ENCODE measurements around the gene MALAT1.

DNA sequence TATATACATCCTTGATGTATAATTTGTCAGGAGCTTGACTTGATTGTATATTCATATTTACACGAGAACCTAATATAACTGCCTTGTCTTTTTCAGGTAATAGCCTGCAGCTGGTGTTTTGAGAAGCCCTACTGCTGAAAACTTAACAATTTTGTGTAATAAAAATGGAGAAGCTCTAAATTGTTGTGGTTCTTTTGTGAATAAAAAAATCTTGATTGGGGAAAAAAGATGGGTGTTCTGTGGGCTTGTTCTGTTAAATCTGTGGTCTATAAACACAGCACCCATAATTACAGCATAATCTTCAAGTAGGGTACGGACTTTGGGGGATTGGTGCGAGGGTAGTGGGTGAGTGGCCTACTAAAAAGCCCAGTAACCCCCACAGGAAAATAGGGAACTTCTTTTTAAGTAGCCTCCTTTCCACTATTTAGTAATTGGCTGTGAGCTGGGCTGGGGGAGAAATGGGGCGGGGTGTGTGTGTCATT lies 7.5 kb downstream of the MALAT1 start:
- TF ChIP-seq ZC3H10 (CRISPR knock-in tag; IDR thresholded peaks at IDR 0.05) (peak; percentile 66), ZFP30 (CRISPR knock-in tag; IDR thresholded peaks at IDR 0.05) (no peak), ARNTL (CRISPR knock-in tag; IDR thresholded peaks at IDR 0.05; ENCODE audit: borderline replicate concordance, low read depth) (no peak)
- TF ChIP-seq, protein P1, sequence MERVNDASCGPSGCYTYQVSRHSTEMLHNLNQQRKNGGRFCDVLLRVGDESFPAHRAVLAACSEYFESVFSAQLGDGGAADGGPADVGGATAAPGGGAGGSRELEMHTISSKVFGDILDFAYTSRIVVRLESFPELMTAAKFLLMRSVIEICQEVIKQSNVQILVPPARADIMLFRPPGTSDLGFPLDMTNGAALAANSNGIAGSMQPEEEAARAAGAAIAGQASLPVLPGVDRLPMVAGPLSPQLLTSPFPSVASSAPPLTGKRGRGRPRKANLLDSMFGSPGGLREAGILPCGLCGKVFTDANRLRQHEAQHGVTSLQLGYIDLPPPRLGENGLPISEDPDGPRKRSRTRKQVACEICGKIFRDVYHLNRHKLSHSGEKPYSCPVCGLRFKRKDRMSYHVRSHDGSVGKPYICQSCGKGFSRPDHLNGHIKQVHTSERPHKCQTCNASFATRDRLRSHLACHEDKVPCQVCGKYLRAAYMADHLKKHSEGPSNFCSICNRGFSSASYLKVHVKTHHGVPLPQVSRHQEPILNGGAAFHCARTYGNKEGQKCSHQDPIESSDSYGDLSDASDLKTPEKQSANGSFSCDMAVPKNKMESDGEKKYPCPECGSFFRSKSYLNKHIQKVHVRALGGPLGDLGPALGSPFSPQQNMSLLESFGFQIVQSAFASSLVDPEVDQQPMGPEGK (CRISPR knock-in tag; IDR thresholded peaks at IDR 0.05; ENCODE audit: borderline replicate concordance), result peak; percentile 9

Data from SK-N-SH treated with all-trans-retinoic acid at 6 μM for 48 hours (cell line).